Ascending aorta (tissue), 2 donors: ENCODE results near the gene TOX3. TPM values are rescaled to one million over a fixed set of nuclear protein-coding genes. Genes with fewer than 3 reads are reported as not detected.

Experiments used
- DNase-seq, 2 donors: peaks; one replicate each; pipeline ENCODE4 v3.0.0-alpha.2; 2019; ENCODE audit warnings: low spot score in 2 of 2
- H3K27ac ChIP-seq, 2 donors: fragments of 200-600 bp; sonication (generic); one replicate each; pipeline ENCODE4 v1.5.1; 2016 to 2017; ENCODE audit warnings: mild to moderate bottlenecking in 1 of 2
- H3K27me3 ChIP-seq: fragments of 200-600 bp; sonication (generic); one replicate; pipeline ENCODE4 v1.5.1; 2017
- H3K36me3 ChIP-seq, 2 donors: fragments of 200-600 bp; sonication (generic); one replicate each; pipeline ENCODE4 v1.5.1; 2016
- H3K4me1 ChIP-seq, 2 donors: fragments of 200-600 bp; sonication (generic); one replicate each; pipeline ENCODE4 v1.5.1; 2016 to 2017; ENCODE audit warnings: mild to moderate bottlenecking in 1 of 2
- H3K4me3 ChIP-seq, 2 donors: fragments of 200-600 bp; sonication (generic); one replicate each; pipeline ENCODE4 v1.5.1; 2016 to 2017; ENCODE audit warnings: mild to moderate bottlenecking in 1 of 2
- H3K9me3 ChIP-seq, 2 donors: fragments of 200-600 bp; sonication (generic); one replicate each; pipeline ENCODE4 v1.5.1; 2016
- intact Hi-C: fragments of 100-400 bp; cut with DNase I; formaldehyde crosslinking; loops from one replicate; pipeline ENCODE4 v1.15.1; 2023
- total RNA-seq: library from RNA; depleted of rRNA; stranded (reverse); fragments of >200 nt; gene quantifications from one replicate; pipeline ENCODE4 v1.1.0, GENCODE V29; 2016
- TF ChIP-seq, protein P1 (sequence below), 3 experiments: fragments of 200-600 bp in 2 of 3; fragments of 450-650 bp in 1 of 3; sonication (generic) in 2 of 3; IDR thresholded peaks; one replicate each; pipeline ENCODE4 v1.5.1; 2016 to 2019; ENCODE audit warnings: antibody characterized with exemption in 3 of 3, mild to moderate bottlenecking in 1 of 3, moderate library complexity in 1 of 3

Gene TOX3
- total RNA-seq, 1 donor from 2014 or later = not detected

DNA sequence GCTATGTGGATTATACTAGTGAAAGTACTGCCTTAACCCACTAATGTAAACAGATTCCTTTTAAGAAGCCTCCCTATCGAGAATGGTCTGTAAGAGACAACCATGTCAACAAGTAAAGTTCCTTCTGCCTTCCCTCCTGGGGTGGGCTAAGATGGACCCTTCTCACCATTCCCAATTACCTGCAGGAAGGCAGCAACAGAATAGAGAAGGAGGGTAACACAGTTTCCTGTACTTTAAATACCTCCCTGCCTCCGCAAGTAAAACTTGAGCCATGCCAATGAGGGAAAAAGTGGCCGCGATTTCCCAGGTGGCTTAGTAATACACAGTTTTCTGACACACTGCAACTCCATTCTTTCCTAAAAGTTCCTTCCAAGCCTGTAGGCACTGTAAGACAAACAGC lies 45.2 kb downstream of the TOX3 start:
- Histone ChIP-seq H3K27ac (no peak overlapping the region), H3K36me3 (no peaks in the 10 kb centered on the region), H3K9me3 (no peaks in the 10 kb centered on the region), H3K4me1 (no peaks in the 10 kb centered on the region), H3K27me3 (no peaks in the 10 kb centered on the region), H3K4me3 (no peak overlapping the region)
- TF ChIP-seq, protein P1, sequence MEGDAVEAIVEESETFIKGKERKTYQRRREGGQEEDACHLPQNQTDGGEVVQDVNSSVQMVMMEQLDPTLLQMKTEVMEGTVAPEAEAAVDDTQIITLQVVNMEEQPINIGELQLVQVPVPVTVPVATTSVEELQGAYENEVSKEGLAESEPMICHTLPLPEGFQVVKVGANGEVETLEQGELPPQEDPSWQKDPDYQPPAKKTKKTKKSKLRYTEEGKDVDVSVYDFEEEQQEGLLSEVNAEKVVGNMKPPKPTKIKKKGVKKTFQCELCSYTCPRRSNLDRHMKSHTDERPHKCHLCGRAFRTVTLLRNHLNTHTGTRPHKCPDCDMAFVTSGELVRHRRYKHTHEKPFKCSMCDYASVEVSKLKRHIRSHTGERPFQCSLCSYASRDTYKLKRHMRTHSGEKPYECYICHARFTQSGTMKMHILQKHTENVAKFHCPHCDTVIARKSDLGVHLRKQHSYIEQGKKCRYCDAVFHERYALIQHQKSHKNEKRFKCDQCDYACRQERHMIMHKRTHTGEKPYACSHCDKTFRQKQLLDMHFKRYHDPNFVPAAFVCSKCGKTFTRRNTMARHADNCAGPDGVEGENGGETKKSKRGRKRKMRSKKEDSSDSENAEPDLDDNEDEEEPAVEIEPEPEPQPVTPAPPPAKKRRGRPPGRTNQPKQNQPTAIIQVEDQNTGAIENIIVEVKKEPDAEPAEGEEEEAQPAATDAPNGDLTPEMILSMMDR (IDR thresholded peaks at IDR 0.05) = no peak
- DNase-seq = no peak
- intact Hi-C loops = no loop called here

DNA sequence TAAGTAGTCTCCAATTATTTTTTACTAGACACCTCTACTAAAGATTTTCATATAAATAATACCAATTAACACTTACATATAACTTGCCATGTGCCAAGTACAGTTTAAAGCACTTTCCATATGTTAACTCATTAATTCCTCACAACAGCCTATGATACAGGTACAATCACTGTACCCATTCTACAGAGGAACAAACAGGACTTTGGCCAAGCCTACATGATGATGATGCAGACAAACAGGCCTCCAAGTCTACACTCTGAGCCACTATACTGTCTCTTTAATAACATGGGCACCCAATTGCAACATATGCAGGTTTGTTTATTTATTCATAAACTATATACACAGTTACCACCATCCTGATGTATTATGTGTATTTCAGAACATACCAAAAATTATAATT lies 46.0 kb downstream of the TOX3 start:
- Histone ChIP-seq H3K9me3 (no peaks in the 10 kb centered on the region), H3K4me1 (no peaks in the 10 kb centered on the region), H3K27me3 (no peaks in the 10 kb centered on the region), H3K4me3 (no peak overlapping the region), H3K36me3 (no peaks in the 10 kb centered on the region), H3K27ac (no peak overlapping the region)
- TF ChIP-seq, protein P1 (IDR thresholded peaks at IDR 0.05) = no peak
- intact Hi-C loops = no loop called here
- DNase-seq = no peak

DNA sequence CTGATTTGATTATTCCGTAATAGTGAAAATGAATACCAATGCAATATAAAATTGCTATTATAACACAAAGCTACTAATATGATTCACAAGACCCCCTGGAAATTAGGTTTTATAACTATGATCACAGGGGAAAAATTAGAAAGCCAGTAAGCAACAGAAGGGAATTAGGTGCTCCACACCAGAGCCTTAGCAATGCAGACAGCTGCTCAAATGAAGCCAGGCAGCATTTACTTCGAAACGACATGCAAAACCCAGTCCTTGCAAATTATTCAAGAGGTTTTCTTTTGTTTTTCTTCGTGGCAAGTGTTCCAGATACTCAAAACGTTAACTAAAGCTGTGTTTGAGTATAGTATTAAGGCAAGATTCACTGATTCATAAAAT lies 47.9 kb downstream of the TOX3 start:
- Histone ChIP-seq H3K27me3 (no peaks in the 10 kb centered on the region), H3K4me1 (no peaks in the 10 kb centered on the region), H3K36me3 (no peaks in the 10 kb centered on the region), H3K9me3 (no peaks in the 10 kb centered on the region), H3K27ac (no peak overlapping the region), H3K4me3 (no peak overlapping the region)
- TF ChIP-seq, protein P1 (IDR thresholded peaks at IDR 0.05) = no peak
- DNase-seq = no peak
- intact Hi-C loops = no loop called here

- Histone ChIP-seq H3K4me1 (no peaks in the 10 kb centered on the region), H3K27ac (no peak overlapping the region), H3K36me3 (no peaks in the 10 kb centered on the region), H3K4me3 (no peak overlapping the region), H3K27me3 (no peaks in the 10 kb centered on the region), H3K9me3 (no peaks in the 10 kb centered on the region)
- intact Hi-C loops = no loop called here
- DNase-seq = no peak
- TF ChIP-seq, protein P1 (IDR thresholded peaks at IDR 0.05) = no peak
These were observed 48.4 kb downstream of the TOX3 start for GRCh38 chr16:52498328-52499059.

DNA sequence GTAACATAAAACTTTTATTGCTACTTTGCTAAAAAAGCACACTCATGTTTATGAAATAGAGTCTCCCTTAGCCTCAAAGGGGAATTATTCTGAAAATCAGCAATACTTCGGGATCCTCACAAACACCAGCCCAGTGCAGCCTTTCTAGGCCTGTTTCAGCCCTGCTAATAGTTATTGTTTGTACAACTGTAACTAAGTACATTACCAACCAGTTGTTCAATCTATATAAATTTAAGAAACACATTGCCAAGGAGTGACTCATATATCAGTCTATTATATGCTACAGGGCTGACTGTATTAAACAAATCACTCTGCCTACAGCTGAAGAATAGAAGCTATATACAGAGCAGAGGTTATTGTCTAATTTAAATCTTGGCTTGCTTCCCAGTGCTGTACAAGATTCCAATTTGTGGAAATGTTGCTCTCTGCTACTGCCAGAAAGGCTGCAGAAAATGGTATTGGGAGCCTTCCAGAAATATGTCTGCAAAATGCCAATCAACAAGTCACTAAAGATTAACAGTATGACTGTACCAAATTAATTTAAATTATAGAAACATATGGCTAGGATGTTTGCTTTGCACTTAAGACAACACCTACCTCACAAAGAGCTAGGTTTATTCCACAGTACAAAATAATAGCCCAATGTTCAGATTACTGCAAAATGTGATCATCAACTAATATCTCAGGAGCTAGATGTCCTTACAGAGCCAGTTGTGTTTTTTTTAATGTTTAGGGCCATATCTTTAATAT lies 49.7 kb downstream of the TOX3 start:
- Histone ChIP-seq H3K27ac (no peak overlapping the region), H3K4me3 (no peak overlapping the region), H3K27me3 (no peaks in the 10 kb centered on the region), H3K4me1 (no peaks in the 10 kb centered on the region), H3K36me3 (no peaks in the 10 kb centered on the region), H3K9me3 (no peaks in the 10 kb centered on the region)
- intact Hi-C loops = no loop called here
- DNase-seq = no peak
- TF ChIP-seq, protein P1 (IDR thresholded peaks at IDR 0.05) = no peak
